Activated T-helper 9 cell treated with anti-CD3 and anti-CD28 coated beads, Interleukin-2, amount 50 U/mL, for 16 hours (primary cell): ENCODE data around the gene VGLL4.
"Not testable (repeated sequence)": the region's sequence is repeated elsewhere in the genome, so short reads cannot be mapped to it uniquely, and the experiment has no call there.

Experiments
- DNase-seq: peaks from one replicate; pipeline ENCODE4 v3.0.0-alpha.2; 2020; ENCODE audit warnings: low read depth

The VGLL4 gene

DNA sequence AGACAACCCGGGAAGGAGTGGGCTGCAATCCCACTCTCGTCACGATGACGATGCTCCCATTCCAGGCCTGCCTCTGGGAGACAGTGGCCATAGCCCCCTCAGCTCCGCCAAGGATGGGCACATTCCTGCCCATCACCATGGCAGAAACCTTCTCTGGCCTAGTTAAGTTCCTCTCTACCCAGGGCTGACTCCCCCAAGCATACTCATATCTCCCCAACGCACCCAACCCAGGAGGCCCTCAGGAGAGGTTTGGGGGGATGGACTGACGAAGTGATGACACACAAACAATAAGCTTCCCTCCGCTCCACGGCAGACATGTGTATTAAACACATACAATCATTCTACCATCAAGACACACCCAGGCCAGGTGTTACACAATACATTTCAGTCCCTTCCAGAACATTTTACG is 60.1 kb downstream of the VGLL4 start:
- DNase-seq = no peak

GRCh38 chr3:11583235-11583634 is 60.5 kb downstream of the VGLL4 start:
- DNase-seq = no peak

GRCh38 chr3:11582191-11582968 is 61.3 kb downstream of the VGLL4 start:
- no peak for DNase-seq

DNA sequence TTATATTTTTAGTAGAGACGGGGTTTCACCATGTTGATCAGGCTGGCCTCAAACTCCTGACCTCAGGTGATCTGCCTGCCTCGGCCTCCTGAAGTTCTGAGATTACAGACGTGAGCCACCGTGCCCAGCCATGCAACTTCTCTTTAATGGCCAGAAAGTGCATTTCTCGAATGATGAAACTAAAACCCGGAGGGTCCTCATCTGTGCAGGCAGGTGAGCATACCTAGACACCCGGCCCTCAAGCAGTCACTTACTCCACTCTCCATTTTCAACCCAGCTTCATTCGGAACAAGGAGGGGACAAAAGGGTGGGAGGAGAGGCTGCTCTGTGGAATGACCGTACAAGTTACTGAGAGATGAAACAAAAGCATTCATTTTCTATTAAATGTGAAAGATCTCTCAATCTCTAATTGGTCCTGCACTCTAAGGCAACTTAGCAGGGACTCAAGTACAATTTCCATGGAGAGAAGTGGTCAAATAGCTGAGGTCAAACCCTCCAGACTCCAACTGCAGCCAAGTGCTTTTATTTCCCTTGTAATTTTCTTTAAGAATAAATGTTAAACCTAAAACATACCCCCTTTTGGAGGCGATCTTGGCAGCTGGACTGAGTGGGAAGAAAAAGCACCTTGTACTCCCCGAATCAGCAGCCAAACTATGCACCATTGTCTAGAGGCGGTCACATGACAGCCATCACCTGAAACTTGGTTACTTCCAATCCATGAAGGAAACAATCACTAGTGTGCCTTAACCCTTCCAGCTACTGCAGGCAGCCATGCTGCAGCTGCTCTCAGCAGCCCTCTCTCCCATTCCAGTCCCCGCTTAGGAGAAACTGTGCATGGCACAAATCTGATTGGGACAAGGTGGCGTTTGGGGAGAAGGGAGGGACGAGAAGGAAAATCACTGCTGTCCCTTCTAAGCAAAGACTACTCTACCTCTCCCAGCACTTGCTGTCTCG is 62.2 kb downstream of the VGLL4 start:
- no peak for DNase-seq

- DNase-seq = no peak
Observed at GRCh38 chr3:11580645-11581044, 63.1 kb downstream of the VGLL4 start.

DNA sequence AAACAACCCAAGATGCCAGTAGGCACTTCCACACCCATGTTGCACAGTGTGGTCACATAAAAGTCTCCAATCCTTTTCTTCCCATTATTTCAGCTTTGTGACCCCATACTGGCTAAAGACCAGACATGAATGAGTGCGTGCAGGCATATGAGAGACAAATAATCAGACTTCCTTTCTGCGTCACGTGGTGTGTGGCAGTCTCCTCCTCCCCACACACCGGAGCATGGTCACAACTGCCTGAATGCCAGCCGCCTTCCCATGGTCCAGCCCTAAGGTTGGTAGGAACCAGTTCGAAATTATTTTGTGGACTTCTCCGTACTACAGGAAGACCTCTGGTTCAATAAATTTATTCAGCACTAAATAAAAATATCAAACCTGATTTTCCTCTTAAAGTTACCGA is 65.5 kb downstream of the VGLL4 start:
- no peak for DNase-seq

DNA sequence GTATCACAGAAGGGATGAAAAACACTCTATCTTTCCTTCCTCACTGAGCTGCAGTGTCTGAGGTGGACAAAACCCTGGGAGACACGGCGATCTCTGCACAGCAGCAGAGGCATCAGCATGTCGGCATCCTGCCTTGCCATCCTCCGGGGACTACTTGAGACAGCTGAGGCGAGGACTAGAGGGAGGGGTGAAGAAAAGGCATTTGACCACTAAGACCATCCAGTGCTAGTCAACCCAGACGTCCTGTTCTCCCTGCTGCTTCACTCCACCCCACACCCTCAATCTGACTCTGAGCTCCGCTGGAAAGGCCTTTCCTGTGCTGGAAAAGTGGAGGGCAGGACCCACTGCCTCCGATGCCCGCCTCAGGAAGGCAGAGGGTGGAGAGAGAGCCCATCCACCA is 67.3 kb downstream of the VGLL4 start:
- no peak for DNase-seq

- DNase-seq = no peak
Observed at GRCh38 chr3:11575677-11576076, 68.0 kb downstream of the VGLL4 start.

DNA sequence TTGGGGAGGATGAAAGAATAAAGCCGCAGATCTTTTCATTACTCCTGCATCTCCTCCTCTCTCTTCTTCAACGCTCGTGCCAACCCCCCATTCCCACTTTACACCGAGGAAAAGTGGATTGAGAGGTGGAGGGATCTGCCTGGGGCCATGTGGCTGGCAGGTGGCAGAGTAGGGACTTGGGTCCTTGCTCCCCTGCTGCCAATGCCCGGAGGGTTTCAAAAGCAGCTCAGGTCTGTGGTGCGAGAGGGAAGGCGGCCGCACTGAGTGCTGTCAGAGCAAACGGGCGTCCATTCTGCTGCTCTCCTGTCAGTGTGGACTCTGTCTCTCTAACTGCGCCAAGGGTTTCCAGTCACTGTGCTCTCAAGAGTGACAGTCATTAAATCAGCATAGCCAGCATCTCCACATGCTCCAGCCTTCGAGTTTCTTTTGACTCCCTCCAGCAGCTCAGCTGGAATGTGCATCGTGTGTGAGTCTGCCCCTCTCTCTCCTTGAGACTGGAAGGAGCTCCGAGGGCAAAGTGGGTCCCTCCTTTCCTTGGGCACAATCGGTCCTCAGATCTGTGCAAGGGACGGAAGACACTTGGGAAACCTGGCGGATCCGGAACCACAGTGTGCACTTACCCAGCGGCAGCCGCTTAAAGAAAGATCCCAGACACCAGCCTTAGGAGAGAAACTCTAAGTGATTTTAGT is 68.6 kb downstream of the VGLL4 start:
- DNase-seq = no peak

- not testable (repeated sequence) for DNase-seq
Observed at GRCh38 chr3:11572660-11573059, 71.1 kb downstream of the VGLL4 start.

DNA sequence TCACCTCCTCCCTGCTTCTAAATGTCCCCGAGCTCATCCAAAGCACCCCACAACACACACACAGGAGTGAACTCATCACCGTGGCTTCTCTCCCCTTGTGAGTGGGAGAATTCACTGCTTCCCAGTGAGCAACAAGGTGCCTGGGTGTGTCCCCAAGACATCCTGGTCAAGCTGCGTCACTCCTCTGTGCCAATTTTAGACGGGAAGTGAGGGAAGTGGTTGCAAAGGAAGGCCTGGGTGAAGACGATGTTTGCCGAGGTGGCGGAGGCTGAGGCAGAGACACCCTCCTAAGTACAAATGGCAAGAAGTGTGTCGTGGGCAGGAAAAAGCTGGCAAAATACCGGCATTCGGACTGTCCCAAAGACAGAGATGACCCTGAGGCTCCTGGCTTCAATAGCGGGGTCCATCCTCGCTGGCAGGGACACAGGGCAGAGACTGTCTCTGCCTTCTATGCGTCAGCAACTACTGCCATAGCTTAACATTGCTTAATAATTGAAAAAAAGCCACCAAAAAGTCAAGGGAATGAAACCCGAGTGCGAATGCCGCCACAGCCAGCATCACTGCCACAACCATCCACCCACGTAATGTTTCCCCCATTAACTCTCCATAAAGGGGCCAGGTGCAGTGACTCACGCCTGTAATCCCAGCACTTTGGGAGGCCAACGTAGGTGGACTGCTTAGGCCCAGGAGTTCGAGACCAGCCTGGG is 72.8 kb downstream of the VGLL4 start:
- no peak for DNase-seq

DNA sequence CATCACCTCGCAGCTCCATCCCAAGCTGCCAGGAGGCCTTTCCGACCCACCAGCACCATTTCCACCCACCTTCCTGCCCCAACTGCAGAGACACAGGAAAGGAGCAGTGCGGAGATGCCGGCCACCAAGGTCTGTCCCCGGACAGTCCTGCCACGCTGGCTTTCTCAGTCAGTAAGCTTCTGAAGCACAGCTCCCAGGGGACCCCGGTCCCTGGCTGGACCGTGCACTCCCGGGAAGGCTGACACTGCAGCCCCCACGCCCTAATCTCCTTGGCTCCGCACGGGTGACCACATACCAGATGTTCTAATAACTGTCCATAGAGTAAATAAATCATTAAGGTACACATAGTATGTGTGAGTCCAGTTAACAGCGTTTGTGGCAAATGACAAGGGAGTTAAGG is 73.5 kb downstream of the VGLL4 start:
- DNase-seq = no peak

- DNase-seq = no peak
Observed at GRCh38 chr3:11569156-11569741, 74.5 kb downstream of the VGLL4 start.

GRCh38 chr3:11568503-11569155 is 75.1 kb downstream of the VGLL4 start:
- no peak for DNase-seq

- no peak for DNase-seq
Observed at GRCh38 chr3:11567516-11568467, 75.9 kb downstream of the VGLL4 start.

DNA sequence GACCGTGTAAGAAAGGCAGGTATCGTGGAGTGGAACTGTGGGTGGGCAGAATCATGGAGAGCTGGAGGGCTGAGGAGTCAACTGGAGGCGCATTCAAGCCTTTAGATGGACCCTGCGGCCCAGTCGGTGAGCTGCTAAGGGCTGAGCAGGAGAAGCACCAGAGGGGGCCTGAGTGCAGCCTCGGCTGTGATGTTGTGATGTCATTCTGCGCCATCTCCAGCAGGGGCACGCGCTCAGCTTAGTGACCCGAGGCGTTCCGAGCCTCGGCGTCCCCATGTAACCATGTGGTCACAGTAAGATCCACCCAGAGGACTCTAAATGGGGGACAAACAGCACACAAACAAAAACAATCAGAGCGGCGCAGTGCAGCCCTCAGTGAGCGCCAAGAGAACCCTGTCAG is 76.8 kb downstream of the VGLL4 start:
- no peak for DNase-seq

- DNase-seq = no peak
Observed at GRCh38 chr3:11566478-11566877, 77.2 kb downstream of the VGLL4 start.

DNA sequence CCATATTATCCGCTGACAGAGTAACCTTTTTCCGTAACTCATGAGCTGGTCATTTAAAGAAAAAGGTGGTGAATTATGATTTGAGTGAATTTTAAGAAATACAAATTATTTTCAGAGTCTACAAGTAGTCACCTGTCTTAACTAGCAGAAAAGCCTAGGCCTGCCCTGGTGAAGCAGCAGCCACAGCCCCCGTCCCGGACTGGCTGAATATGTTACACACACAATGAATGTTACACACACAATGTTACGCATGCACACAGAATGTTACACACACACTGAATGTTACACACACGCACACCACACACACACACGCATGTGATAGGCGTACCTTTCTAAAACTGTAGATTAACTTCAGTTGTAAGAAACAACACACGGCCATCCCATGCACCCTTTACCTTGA is 77.8 kb downstream of the VGLL4 start:
- DNase-seq = no peak

DNA sequence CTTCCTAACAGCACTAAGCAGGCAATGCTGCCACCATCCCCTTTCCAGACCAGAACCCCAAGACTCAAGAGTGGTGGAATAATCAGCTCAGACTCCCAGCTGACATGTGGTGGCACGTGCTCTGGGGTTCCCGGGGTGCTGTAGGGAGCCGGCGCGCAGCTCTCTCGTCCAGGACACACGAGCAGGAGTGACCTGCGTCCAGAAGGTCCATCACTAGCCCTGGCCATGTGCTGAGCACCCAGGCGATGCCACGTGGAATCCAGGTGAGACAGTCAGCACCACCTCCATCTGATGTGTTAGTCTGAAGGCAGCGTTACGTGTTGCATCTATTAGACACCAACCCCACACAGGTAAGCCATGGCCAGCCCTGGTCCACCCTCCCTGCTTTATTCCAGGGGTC is 78.2 kb downstream of the VGLL4 start:
- DNase-seq = no peak

DNA sequence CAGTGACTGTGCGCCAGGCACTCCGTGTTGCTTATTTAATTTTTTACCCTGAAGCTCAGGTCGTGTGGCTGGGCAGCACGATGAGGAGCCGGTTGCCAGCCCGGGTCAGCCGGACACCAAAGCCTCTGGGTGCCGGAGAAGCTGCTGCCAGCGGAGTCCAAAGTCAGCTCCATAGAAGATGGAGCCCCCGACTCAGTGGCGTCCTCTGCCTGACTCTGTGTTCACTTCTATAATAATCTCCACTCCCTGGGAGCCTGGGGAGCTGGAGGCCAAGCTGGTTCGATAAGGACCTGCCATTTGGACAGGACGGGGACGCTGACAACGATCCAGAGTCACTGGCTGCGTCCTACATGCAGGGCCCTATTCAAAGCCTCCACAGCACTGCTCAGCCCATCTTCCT is 78.6 kb downstream of the VGLL4 start:
- DNase-seq = no peak
